ENCODE data around the gene SPRR5.

DNA sequence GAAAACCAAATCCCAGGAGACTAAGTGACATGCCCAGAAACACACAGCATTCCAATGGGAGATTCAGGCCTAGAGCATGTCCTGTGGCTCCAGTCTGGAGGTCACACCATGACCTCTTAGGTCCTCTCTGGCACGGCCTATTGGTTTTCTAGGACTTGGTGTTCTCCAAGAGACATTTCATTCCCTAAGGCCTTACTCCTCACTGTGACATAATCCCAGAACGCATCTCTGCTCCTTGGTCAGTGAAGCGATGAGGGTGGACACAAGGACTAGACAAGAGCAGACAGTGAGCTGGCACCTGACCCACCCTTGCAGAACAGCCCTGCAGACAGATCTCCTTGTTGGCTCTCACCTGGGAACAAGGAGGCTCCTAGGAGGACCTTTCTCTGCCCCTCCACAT is 37.8 kb upstream of the SPRR5 start:
- TF ChIP-seq, protein P1, sequence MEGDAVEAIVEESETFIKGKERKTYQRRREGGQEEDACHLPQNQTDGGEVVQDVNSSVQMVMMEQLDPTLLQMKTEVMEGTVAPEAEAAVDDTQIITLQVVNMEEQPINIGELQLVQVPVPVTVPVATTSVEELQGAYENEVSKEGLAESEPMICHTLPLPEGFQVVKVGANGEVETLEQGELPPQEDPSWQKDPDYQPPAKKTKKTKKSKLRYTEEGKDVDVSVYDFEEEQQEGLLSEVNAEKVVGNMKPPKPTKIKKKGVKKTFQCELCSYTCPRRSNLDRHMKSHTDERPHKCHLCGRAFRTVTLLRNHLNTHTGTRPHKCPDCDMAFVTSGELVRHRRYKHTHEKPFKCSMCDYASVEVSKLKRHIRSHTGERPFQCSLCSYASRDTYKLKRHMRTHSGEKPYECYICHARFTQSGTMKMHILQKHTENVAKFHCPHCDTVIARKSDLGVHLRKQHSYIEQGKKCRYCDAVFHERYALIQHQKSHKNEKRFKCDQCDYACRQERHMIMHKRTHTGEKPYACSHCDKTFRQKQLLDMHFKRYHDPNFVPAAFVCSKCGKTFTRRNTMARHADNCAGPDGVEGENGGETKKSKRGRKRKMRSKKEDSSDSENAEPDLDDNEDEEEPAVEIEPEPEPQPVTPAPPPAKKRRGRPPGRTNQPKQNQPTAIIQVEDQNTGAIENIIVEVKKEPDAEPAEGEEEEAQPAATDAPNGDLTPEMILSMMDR (IDR thresholded peaks at IDR 0.05): no peak
- no peak for TF ChIP-seq POLR2AphosphoS5 (IDR thresholded peaks at IDR 0.05; ENCODE audit: insufficient read depth in 1 of 2, low read depth in 1 of 2)
- no peak for TF ChIP-seq POLR2A (IDR thresholded peaks at IDR 0.05)

All from vagina (tissue), 2 donors.